ENCODE data around the gene ZNF593.

The ZNF593 gene

GRCh38 chr1:26200413-26200812 is 30.7 kb downstream of the ZNF593 start:
- DNase-seq (ENCODE audit: low spot score in 2 of 2) (no peak), ATAC-seq (no peak)
- Mint-ChIP-seq H3K27ac (no peak overlapping the region), H3K9me3 (no peaks in the 10 kb centered on the region), H3K4me3 (no peak overlapping the region), H3K36me3 (no peaks in the 10 kb centered on the region), H3K4me1 (peaks cover 20% of the 10 kb centered on the region)

DNA sequence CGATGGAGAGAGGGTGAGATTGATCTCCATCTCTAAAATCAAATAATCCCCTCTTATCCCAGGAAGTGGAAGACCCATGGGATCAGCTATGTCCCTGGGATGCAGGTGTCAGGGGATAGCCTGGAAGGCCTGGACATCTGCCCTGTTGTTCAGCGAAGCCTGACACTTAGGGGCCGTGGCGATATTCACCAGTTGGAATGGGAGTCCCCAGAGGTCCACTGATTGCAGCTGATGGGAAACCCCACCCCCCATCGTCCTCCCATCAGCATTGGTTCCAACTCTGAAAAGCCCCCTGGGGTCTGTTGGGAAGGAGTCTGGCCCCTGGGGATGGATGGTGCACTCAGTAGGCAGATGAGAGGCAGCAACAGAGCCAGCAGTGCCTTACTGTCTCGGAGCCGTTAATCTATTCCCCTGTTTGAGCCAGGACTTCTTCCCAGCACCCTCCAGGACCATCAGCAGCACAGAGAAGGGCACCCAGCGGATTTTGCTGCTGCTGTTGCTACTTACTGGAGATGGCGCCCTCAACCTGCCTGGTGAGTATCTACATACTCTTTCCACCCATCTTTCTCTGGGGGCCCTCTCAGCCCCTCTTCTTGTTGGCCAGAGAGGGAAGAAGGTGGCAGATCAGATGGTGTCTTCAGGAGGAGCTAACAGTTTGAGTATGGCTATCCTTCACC is 34.1 kb downstream of the ZNF593 start:
- no peaks in the 10 kb centered on the region for H3K36me3 Mint-ChIP-seq
- ATAC-seq (no peak), DNase-seq (ENCODE audit: low spot score in 2 of 2) (no peak)
- H3K4me1 Mint-ChIP-seq, result peaks cover 20% of the 10 kb centered on the region
- peak overlapping the region; percentile 66 for H3K27ac Mint-ChIP-seq
- H3K9me3 Mint-ChIP-seq, result no peaks in the 10 kb centered on the region
- H3K4me3 Mint-ChIP-seq, result no peak overlapping the region

GRCh38 chr1:26210147-26210870 is 40.6 kb downstream of the ZNF593 start:
- DNase-seq (ENCODE audit: low spot score in 2 of 2) (no peak), ATAC-seq (no peak)
- H3K9me3 Mint-ChIP-seq, result no peaks in the 10 kb centered on the region
- H3K4me1 Mint-ChIP-seq, result no peaks in the 10 kb centered on the region
- H3K4me3 Mint-ChIP-seq, result no peak overlapping the region
- no peaks in the 10 kb centered on the region for H3K36me3 Mint-ChIP-seq
- no peak overlapping the region for H3K27ac Mint-ChIP-seq

GRCh38 chr1:26212726-26213125 is 43.0 kb downstream of the ZNF593 start:
- Mint-ChIP-seq H3K4me3 (no peak overlapping the region), H3K27ac (no peak overlapping the region), H3K9me3 (no peaks in the 10 kb centered on the region), H3K4me1 (no peaks in the 10 kb centered on the region), H3K36me3 (no peaks in the 10 kb centered on the region)
- ATAC-seq (no peak), DNase-seq (ENCODE audit: low spot score in 2 of 2) (no peak)

DNA sequence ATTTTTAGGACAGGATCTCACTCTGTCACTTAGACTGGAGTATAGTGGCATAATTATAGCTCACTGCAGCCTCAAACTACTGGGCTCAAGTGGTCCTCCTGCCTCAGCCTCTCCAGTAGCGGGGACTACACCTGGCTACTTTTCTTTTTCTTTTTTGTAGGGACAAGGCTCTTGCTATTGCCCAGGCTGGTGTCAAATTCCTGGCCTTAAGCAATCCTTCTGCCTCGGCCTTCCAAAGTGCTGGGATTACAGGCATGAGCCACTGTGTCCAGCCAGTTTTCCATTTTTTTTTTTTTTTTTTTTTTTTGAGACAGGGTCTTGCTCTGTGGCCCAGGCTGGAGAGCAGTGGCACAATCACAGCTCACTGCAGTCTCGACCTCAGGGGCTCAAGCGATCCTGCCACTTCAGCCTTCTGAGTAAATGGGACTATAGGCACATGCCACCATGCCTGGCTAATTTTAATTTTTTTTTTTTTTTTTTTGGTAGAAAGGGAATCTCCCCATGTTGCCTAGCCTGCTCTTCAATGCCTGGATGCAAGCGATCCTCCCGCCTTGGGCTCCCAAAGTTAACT is 43.7 kb downstream of the ZNF593 start:
- no peak for DNase-seq (ENCODE audit: low spot score in 2 of 2)
- H3K4me1 Mint-ChIP-seq, result no peaks in the 10 kb centered on the region
- H3K9me3 Mint-ChIP-seq, result no peaks in the 10 kb centered on the region
- H3K4me3 Mint-ChIP-seq, result no peak overlapping the region
- H3K36me3 Mint-ChIP-seq, result no peaks in the 10 kb centered on the region
- H3K27ac Mint-ChIP-seq, result no peak overlapping the region
- ATAC-seq, result no peak

- Mint-ChIP-seq H3K4me3 (no peak overlapping the region), H3K36me3 (no peaks in the 10 kb centered on the region), H3K9me3 (no peaks in the 10 kb centered on the region), H3K4me1 (no peaks in the 10 kb centered on the region), H3K27ac (no peak overlapping the region)
- DNase-seq (ENCODE audit: low spot score in 2 of 2) (no peak), ATAC-seq (no peak)
Measured at GRCh38 chr1:26215246-26215645, 45.5 kb downstream of the ZNF593 start.

DNA sequence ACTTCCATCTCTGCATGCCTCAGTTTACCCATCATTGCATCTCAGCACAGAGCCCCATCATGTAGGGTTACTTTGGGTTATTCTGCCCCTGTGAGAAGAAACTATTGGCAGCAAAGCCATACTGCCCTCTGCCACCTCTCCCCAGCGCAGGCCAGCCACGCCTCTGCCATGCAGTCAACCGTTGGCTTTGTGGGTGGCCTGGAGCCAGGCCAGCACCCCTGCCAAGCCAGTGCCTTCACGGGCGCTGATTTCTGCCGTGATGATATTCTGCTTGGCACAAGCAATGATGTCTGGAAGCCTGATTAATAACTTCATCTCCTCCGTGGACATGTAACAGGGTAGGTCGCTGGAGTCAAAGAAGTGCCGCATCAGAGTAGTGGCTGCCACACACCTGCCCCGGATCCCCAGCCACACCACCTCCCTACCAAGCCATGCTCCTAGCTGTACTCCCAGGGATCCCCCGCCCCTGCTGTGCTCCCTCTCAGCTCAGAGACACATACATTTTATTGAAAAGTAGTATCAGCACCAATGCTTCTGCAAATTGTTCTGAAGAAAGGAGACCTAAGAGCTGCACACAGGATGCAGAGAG is 49.3 kb downstream of the ZNF593 start:
- no peak overlapping the region for H3K4me3 Mint-ChIP-seq
- H3K27ac Mint-ChIP-seq, result no peak overlapping the region
- ATAC-seq (no peak), DNase-seq (ENCODE audit: low spot score in 2 of 2) (no peak)
- H3K4me1 Mint-ChIP-seq, result no peaks in the 10 kb centered on the region
- no peaks in the 10 kb centered on the region for H3K9me3 Mint-ChIP-seq
- no peaks in the 10 kb centered on the region for H3K36me3 Mint-ChIP-seq
